OCI-LY7 (cell line): ENCODE measurements around the gene NFATC4. TPM values are rescaled to one million over a fixed set of nuclear protein-coding genes. Genes with fewer than 3 reads are reported as not detected.
A peak's percentile ranks its signal among the peaks of the same experiment; 100 is the strongest.

ENCODE experiments used
- BruUV-seq: library from RNA; stranded (reverse); fragments of 400-500 nt; replicated peaks from 2 replicates; lab custom pipeline; 2021; lab: Mats Ljungman, UMichigan
- CTCF ChIA-PET: fragments of 300-600 bp; sonication (Branson Sonifier 250); formaldehyde crosslinking; loops from one replicate; lab custom pipeline; 2022; ENCODE audit warnings: antibody characterized with exemption; ENCODE audit not compliant: unreplicated experiment; lab: Charles Lee
- POLR2A ChIA-PET: fragments of 300-600 bp; sonication (Branson Sonifier 250); formaldehyde crosslinking; loops from one replicate; lab custom pipeline; 2022; ENCODE audit warnings: antibody characterized with exemption; lab: Charles Lee
- DNase-seq: peaks from one replicate; pipeline ENCODE4 v3.0.0-alpha.2; 2015; ENCODE audit warnings: low spot score
- H2AFZ ChIP-seq: fragments of 200-600 bp; sonication (generic), shearing (Covaris generic); 2 replicates; pipeline ENCODE4 v1.6.1; 2014; ENCODE audit warnings: mild to moderate bottlenecking, antibody characterized with exemption, low read length, moderate library complexity
- H3K27ac ChIP-seq: fragments of 200-600 bp; sonication (generic); 2 replicates; pipeline ENCODE4 v1.5.1; 2014; ENCODE audit warnings: mixed run types, low read depth, mild to moderate bottlenecking, moderate library complexity, low read length, inconsistent platforms; ENCODE audit not compliant: poor library complexity, severe bottlenecking
- H3K36me3 ChIP-seq: fragments of 200-600 bp; sonication (generic); 2 replicates; pipeline ENCODE4 v1.6.1; 2014; ENCODE audit warnings: mild to moderate bottlenecking, antibody characterized with exemption, low read length, moderate library complexity, mixed read lengths; ENCODE audit not compliant: insufficient read depth
- H3K4me1 ChIP-seq: fragments of 200-600 bp; sonication (generic); 2 replicates; pipeline ENCODE4 v1.5.1; 2014; ENCODE audit warnings: mild to moderate bottlenecking, low read length; ENCODE audit not compliant: insufficient read depth, poor library complexity, severe bottlenecking
- H3K4me2 ChIP-seq: fragments of 200-600 bp; sonication (generic); 2 replicates; pipeline ENCODE4 v1.6.1; 2014; ENCODE audit warnings: mild to moderate bottlenecking, low read length
- H3K4me3 ChIP-seq: fragments of 200-600 bp; sonication (generic); 2 replicates; pipeline ENCODE4 v1.5.1; 2014; ENCODE audit warnings: mild to moderate bottlenecking, low read depth, low read length; ENCODE audit not compliant: poor library complexity, severe bottlenecking
- H3K79me2 ChIP-seq: fragments of 200-600 bp; sonication (generic); 2 replicates; pipeline ENCODE4 v1.6.1; 2016; ENCODE audit warnings: low read depth, mild to moderate bottlenecking, low read length, moderate library complexity, mixed read lengths; ENCODE audit not compliant: insufficient read depth
- H3K9me2 ChIP-seq: fragments of 200-600 bp; sonication (generic); 2 replicates; pipeline ENCODE4 v1.6.1; 2016; ENCODE audit warnings: mild to moderate bottlenecking, low read length, mixed read lengths; ENCODE audit not compliant: insufficient read depth
- H3K9me3 ChIP-seq: fragments of 200-600 bp; sonication (generic); 2 replicates; pipeline ENCODE4 v1.6.1; 2014; ENCODE audit warnings: mild to moderate bottlenecking, mixed run types, low read length, mixed read lengths
- H4K20me1 ChIP-seq: fragments of 200-600 bp; sonication (generic); 2 replicates; pipeline ENCODE4 v1.6.1; 2014; ENCODE audit warnings: mild to moderate bottlenecking, antibody characterized with exemption, low read length, moderate library complexity, mixed read lengths; ENCODE audit not compliant: insufficient read depth
- EZH2phosphoT487 ChIP-seq: fragments of 200-600 bp; sonication (generic); IDR thresholded peaks from 2 replicates; pipeline ENCODE4 v1.6.1; 2018; ENCODE audit warnings: low read depth, borderline replicate concordance, mild to moderate bottlenecking, mixed run types, antibody characterized with exemption, low read length, moderate library complexity, mixed read lengths
- intact Hi-C: fragments of 100-400 bp; cut with micrococcal nuclease; formaldehyde crosslinking; loops from one replicate; pipeline ENCODE4 v1.10.0; 2022; ENCODE audit not compliant: unreplicated experiment
- total RNA-seq, 2 experiments: library from RNA; depleted of rRNA in 1 of 2; stranded (reverse); fragments of >200 nt in 1 of 2; shearing (Covaris generic) in 1 of 2; gene quantifications; 2 replicates each; pipeline ENCODE4 v1.2.3, GENCODE V29; 2014 to 2022
- TF ChIP-seq, protein P1 (sequence below): fragments of 200-600 bp; sonication (generic); conservative IDR thresholded peaks from 2 replicates; pipeline ENCODE4 v1.5.1; 2014; ENCODE audit warnings: mild to moderate bottlenecking, antibody characterized with exemption, low read length, moderate library complexity, mixed read lengths

Gene NFATC4
- total RNA-seq, 2 experiments from 2014 or later: 72.2 to 96.6 TPM

- Histone ChIP-seq H3K27ac (no peak overlapping the region), H3K4me3 (no peak overlapping the region), H2AFZ (no peak overlapping the region), H3K4me1 (no peaks in the 10 kb centered on the region), H3K9me2 (no peaks in the 10 kb centered on the region), H3K9me3 (no peaks in the 10 kb centered on the region), H3K36me3 (no peaks in the 10 kb centered on the region), H3K79me2 (no peaks in the 10 kb centered on the region), H3K4me2 (no peak overlapping the region), H4K20me1 (no peaks in the 10 kb centered on the region)
- POLR2A ChIA-PET: interaction anchor here (1.0 kb wide), 1 partner anchor 71 kb away, joined by 5 read pairs; no protein-coding TSS in a partner anchor
- no peak for DNase-seq
- CTCF ChIA-PET: no interaction called here
- no peak for TF ChIP-seq EZH2phosphoT487
- TF ChIP-seq, protein P1, sequence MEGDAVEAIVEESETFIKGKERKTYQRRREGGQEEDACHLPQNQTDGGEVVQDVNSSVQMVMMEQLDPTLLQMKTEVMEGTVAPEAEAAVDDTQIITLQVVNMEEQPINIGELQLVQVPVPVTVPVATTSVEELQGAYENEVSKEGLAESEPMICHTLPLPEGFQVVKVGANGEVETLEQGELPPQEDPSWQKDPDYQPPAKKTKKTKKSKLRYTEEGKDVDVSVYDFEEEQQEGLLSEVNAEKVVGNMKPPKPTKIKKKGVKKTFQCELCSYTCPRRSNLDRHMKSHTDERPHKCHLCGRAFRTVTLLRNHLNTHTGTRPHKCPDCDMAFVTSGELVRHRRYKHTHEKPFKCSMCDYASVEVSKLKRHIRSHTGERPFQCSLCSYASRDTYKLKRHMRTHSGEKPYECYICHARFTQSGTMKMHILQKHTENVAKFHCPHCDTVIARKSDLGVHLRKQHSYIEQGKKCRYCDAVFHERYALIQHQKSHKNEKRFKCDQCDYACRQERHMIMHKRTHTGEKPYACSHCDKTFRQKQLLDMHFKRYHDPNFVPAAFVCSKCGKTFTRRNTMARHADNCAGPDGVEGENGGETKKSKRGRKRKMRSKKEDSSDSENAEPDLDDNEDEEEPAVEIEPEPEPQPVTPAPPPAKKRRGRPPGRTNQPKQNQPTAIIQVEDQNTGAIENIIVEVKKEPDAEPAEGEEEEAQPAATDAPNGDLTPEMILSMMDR: 0 out of 2 replicates have a peak, but pooled peaks have one; percentile 20
- intact Hi-C loops: no loop called here
- no TSS peak for BruUV-seq
Measured at GRCh38 chr14:24348186-24348585, 19.8 kb upstream of the NFATC4 start.

GRCh38 chr14:24349742-24350141 lies 18.2 kb upstream of the NFATC4 start:
- CTCF ChIA-PET: no interaction called here

DNA sequence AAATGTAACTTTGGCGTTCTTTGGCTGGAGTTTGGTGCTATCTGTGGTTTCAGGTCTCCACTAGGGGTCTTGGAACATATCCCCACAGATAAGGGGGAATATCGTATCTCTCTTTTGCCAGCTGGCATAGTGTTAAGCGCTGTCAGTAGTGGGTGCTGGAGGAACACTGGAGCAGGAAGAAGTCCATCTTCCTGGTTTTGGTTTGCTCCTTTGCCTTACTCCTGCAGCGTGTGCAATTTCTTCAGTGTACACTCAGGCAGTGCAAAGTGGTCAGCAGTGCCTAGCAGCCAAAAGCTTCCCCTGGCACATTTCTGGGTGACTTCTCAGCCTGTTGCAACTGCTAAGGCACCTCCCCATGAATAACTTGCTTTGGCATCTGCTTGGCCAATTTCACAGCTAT lies 16.5 kb upstream of the NFATC4 start:
- no peak overlapping the region for H3K4me3 ChIP-seq
- H3K36me3 ChIP-seq: no peaks in the 10 kb centered on the region
- no peaks in the 10 kb centered on the region for H3K9me2 ChIP-seq
- BruUV-seq: no TSS peak
- no peaks in the 10 kb centered on the region for H4K20me1 ChIP-seq
- ChIA-PET POLR2A (interaction anchor here (0.8 to 1.5 kb wide), 2 partner anchors 11 to 12 kb away, joined by 3 to 5 read pairs; partner anchors contain the start of gene RIPK3), CTCF (no interaction called here)
- no peaks in the 10 kb centered on the region for H3K9me3 ChIP-seq
- no peak overlapping the region for H3K4me2 ChIP-seq
- H3K27ac ChIP-seq: no peak overlapping the region
- no peak for DNase-seq
- H3K4me1 ChIP-seq: no peaks in the 10 kb centered on the region
- H2AFZ ChIP-seq: no peak overlapping the region
- TF ChIP-seq EZH2phosphoT487: no peak
- TF ChIP-seq, protein P1: 0 out of 2 replicates have a peak, but pooled peaks have one; percentile 25
- intact Hi-C loops: no loop called here
- no peaks in the 10 kb centered on the region for H3K79me2 ChIP-seq

More at GRCh38 chr14:24349742-24350141, 18.2 kb upstream of the NFATC4 start:
- Histone ChIP-seq H3K9me3 (no peaks in the 10 kb centered on the region), H3K9me2 (no peaks in the 10 kb centered on the region), H3K79me2 (no peaks in the 10 kb centered on the region), H4K20me1 (no peaks in the 10 kb centered on the region), H3K4me3 (no peak overlapping the region), H3K4me1 (no peaks in the 10 kb centered on the region), H3K27ac (no peak overlapping the region), H3K4me2 (no peak overlapping the region), H2AFZ (no peak overlapping the region), H3K36me3 (no peaks in the 10 kb centered on the region)
- POLR2A ChIA-PET: interaction anchor here (0.6 kb wide), 2 partner anchors 8 to 117 kb away, joined by 4 read pairs; partner anchors contain the start of gene GMPR2
- DNase-seq: no peak
- TF ChIP-seq, protein P1: no peak
- TF ChIP-seq EZH2phosphoT487: no peak
- intact Hi-C loops: no loop called here
- BruUV-seq: no TSS peak
